ENCODE results near the gene VPS33B. TPM values are rescaled to one million over a fixed set of nuclear protein-coding genes. Genes with fewer than 3 reads are reported as not detected.

The VPS33B gene
- total RNA-seq, 4 donors from 2014 or later = 9.5 to 11.4 (median 10.4) TPM

DNA sequence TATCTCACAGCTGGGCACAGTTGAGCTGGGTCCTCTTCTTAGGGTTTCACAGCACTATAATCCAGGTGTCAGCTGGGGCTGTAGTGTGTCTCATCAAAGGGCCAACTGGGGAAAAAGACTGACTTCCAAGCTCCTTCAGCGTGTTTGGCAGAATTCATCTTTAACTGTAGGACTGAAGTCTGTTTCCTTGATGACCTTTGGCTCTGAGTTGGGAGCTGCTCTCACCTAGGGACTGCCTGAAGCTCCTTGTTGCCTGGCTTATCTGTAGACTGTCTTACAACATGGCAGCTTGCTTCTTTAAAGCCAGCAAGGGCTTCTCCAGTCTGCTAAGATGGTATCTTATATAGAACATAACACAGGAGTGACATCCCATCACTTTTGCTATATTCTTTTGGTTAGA, 5.3 kb upstream of the VPS33B start:
- H3K36me3 ChIP-seq = no peaks in the 10 kb centered on the region
- 90% methylated on average over 1 of the region's 1 CpG for WGBS
- no peaks in the 10 kb centered on the region for H3K9me3 ChIP-seq
- H3K27me3 ChIP-seq = no peaks in the 10 kb centered on the region
- no peak for DNase-seq (ENCODE audit: extremely low spot score)
- intact Hi-C loops (cut with DNase I) = loop anchor here (10.0 kb wide), 1 partner anchor 73 kb away; the partner anchor contains the start of gene RCCD1
- no peak overlapping the region for H3K4me3 ChIP-seq
- no peak for TF ChIP-seq POLR2A (IDR thresholded peaks at IDR 0.05; ENCODE audit: low read depth)
- TF ChIP-seq EP300 (IDR thresholded peaks at IDR 0.05) = no peak
- TF ChIP-seq CTCF (IDR thresholded peaks at IDR 0.05) = no peak
- TF ChIP-seq POLR2AphosphoS5 (IDR thresholded peaks at IDR 0.05) = no peak
- peaks cover 5 to 8% (median 7%) of the 10 kb centered on the region in 4 donors for H3K4me1 ChIP-seq
- H3K27ac ChIP-seq (replicated peaks in 1 of 4) = no peak overlapping the region

GRCh38 chr15:91023720-91024119, 1.3 kb upstream of the VPS33B start:
- no peak overlapping the region for H3K27ac ChIP-seq (replicated peaks in 1 of 4)
- H3K36me3 ChIP-seq = peaks cover 0 to 5% (median 0%) of the 10 kb centered on the region in 4 donors
- 93% methylated on average over 7 of the region's 7 CpGs for WGBS
- DNase-seq (ENCODE audit: extremely low spot score) = no peak
- no peaks in the 10 kb centered on the region for H3K9me3 ChIP-seq
- intact Hi-C loops (cut with DNase I) = loop anchor here (2.0 to 10.0 kb wide), 2 partner anchors 29 to 69 kb away; partner anchors contain the start of genes PRC1 and RCCD1
- no peak for TF ChIP-seq CTCF (IDR thresholded peaks at IDR 0.05)
- TF ChIP-seq EP300 (IDR thresholded peaks at IDR 0.05) = no peak
- TF ChIP-seq POLR2AphosphoS5 (IDR thresholded peaks at IDR 0.05) = no peak
- TF ChIP-seq POLR2A (IDR thresholded peaks at IDR 0.05; ENCODE audit: low read depth) = no peak
- no peak overlapping the region for H3K4me3 ChIP-seq
- no peaks in the 10 kb centered on the region for H3K27me3 ChIP-seq
- H3K4me1 ChIP-seq = peaks cover 18 to 33% (median 27%) of the 10 kb centered on the region in 4 donors

GRCh38 chr15:91022832-91023129, 387 bp upstream of the VPS33B start:
- peak overlapping the region; percentile 75 to 91 (median 86) for H3K4me3 ChIP-seq
- TF ChIP-seq POLR2A (IDR thresholded peaks at IDR 0.05; ENCODE audit: low read depth) (no peak), CTCF (IDR thresholded peaks at IDR 0.05) (no peak), POLR2AphosphoS5 (IDR thresholded peaks at IDR 0.05) (no peak), EP300 (IDR thresholded peaks at IDR 0.05) (no peak)
- peak overlapping the region; percentile 69 to 81 (median 78) for H3K27ac ChIP-seq (replicated peaks in 1 of 4)
- peaks cover 18 to 38% (median 33%) of the 10 kb centered on the region in 4 donors for H3K4me1 ChIP-seq
- intact Hi-C loops (cut with DNase I) = loop anchor here (2.0 to 10.0 kb wide), 2 partner anchors 28 to 68 kb away; partner anchors contain the start of genes PRC1 and RCCD1
- no peaks in the 10 kb centered on the region for H3K27me3 ChIP-seq
- WGBS = 35% methylated on average over 1 of the region's 1 CpG
- H3K9me3 ChIP-seq = no peaks in the 10 kb centered on the region
- H3K36me3 ChIP-seq = peaks cover 0 to 5% (median 0%) of the 10 kb centered on the region in 4 donors
- DNase-seq (ENCODE audit: extremely low spot score) = no peak

- Histone ChIP-seq H3K27me3 (no peaks in the 10 kb centered on the region), H3K4me1 (peaks cover 18 to 40% (median 33%) of the 10 kb centered on the region in 4 donors), H3K4me3 (peak overlapping the region; percentile 75 to 91 (median 86)), H3K36me3 (peaks cover 0 to 14% (median 7%) of the 10 kb centered on the region in 4 donors), H3K27ac (replicated peaks in 1 of 4) (peak overlapping the region; percentile 69 to 81 (median 78)), H3K9me3 (no peaks in the 10 kb centered on the region)
- intact Hi-C loops (cut with DNase I) = loop anchor here (2.0 to 10.0 kb wide), 2 partner anchors 27 to 67 kb away; partner anchors contain the start of genes PRC1 and RCCD1
- DNase-seq (ENCODE audit: extremely low spot score) = no peak
- 8% methylated on average over 4 of the region's 4 CpGs for WGBS
- TF ChIP-seq POLR2A (IDR thresholded peaks at IDR 0.05; ENCODE audit: low read depth) = no peak
- TF ChIP-seq CTCF (IDR thresholded peaks at IDR 0.05) = no peak
- TF ChIP-seq EP300 (IDR thresholded peaks at IDR 0.05) = no peak
- TF ChIP-seq POLR2AphosphoS5 (IDR thresholded peaks at IDR 0.05) = no peak
Observed at GRCh38 chr15:91021516-91022074, 799 bp downstream of the VPS33B start.
